ENCODE measurements around the gene RNF213. TPM values are rescaled to one million over a fixed set of nuclear protein-coding genes. Genes with fewer than 3 reads are reported as not detected.

Gene RNF213
- total and polyA plus RNA-seq, 10 donors = 36.7 to 481 (median 337) TPM

DNA sequence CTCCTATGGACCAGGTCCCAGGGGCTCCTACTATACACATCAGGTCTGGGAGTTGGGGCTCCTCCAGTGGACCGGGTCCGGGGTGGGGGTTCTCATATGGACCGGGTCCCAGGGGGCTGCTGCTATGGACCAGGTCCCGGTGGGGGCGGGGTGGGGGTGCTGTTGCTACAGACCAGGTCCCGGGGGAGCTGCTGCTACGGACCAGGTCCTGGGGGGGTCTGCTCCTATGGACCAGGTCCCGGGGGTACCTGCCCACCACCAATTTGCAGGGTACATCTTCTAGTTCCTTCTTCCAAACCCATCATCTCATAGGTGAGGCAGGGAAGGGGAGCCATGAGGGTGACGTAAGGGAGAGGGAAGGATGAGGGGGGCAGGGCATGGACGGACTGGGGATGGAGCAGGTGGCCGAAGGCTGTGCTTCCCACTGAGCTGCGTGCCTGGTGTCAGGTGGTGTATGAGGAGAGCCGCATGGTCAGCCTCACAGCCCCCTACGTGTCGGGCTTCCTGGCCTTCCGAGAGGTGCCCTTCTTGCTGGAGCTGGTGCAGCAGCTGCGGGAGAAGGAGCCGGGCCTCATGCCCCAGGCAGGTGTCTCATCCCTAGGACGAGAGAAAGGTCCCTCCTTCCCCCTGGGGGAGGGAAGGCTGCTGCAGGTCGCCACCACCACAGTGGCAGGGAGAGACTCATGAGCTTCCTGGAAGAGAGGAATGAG is 160.9 kb downstream of the RNF213 start:
- intact Hi-C loops (cut with DNase I; ENCODE audit: low total_unique reads) = loop anchor here (10.0 kb wide), 1 partner anchor 153 kb away; no protein-coding TSS in a partner anchor
- H3K4me1 ChIP-seq = peaks cover under 1 to 57% (median 32%) of the 10 kb centered on the region in 6 donors
- peak; percentile 71 for DNase-seq
- 83 to 89% (median 85%) methylated on average over 15 to 20 of the region's 20 CpGs for WGBS, 5 donors
- no peaks in the 10 kb centered on the region for H3K9me3 ChIP-seq
- no peak overlapping the region for H3K4me3 ChIP-seq
- no peak overlapping the region for H3K27ac ChIP-seq
- TF ChIP-seq POLR2AphosphoS5 (IDR thresholded peaks at IDR 0.05) (no peak), POLR2A (IDR thresholded peaks at IDR 0.05) (no peak)
- TF ChIP-seq, protein P1, sequence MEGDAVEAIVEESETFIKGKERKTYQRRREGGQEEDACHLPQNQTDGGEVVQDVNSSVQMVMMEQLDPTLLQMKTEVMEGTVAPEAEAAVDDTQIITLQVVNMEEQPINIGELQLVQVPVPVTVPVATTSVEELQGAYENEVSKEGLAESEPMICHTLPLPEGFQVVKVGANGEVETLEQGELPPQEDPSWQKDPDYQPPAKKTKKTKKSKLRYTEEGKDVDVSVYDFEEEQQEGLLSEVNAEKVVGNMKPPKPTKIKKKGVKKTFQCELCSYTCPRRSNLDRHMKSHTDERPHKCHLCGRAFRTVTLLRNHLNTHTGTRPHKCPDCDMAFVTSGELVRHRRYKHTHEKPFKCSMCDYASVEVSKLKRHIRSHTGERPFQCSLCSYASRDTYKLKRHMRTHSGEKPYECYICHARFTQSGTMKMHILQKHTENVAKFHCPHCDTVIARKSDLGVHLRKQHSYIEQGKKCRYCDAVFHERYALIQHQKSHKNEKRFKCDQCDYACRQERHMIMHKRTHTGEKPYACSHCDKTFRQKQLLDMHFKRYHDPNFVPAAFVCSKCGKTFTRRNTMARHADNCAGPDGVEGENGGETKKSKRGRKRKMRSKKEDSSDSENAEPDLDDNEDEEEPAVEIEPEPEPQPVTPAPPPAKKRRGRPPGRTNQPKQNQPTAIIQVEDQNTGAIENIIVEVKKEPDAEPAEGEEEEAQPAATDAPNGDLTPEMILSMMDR (IDR thresholded peaks at IDR 0.05 in 8 of 11, conservative IDR thresholded peaks at IDR 0.05 in 3 of 11) = no peak
- peaks cover 0 to 36% (median 12%) of the 10 kb centered on the region in 6 donors for H3K36me3 ChIP-seq
- H3K27me3 ChIP-seq (replicated peaks in 1 of 7) = no peaks in the 10 kb centered on the region

DNA sequence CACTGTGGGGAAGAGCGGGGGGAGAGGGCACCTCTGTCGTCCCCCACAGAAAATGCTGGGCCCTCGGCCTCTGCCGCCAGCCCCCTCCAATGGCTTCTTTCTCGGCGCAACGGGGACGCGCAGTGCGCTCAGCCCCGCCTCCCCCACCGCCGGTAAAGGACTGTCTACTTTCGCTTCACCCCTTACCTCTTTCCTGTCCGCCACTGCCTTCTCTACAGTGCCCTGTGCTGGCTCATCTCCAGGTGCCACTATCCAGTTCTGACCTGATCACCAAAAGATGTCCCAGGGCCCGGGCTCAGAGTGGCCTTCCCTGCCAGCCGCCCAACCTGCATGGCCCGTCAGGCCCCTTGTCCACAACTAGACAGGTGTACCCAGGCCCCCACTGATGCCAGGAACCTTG is 161.6 kb downstream of the RNF213 start:
- peaks cover 7 to 57% (median 33%) of the 10 kb centered on the region in 6 donors for H3K4me1 ChIP-seq
- H3K4me3 ChIP-seq = no peak overlapping the region
- WGBS, 5 donors = 86 to 94% (median 86%) methylated on average over 17 to 18 of the region's 18 CpGs
- no peaks in the 10 kb centered on the region for H3K9me3 ChIP-seq
- H3K27me3 ChIP-seq (replicated peaks in 1 of 7) = no peaks in the 10 kb centered on the region
- H3K27ac ChIP-seq = peak overlapping the region in 3 of 8 donors; percentile 32 to 67 (median 35)
- TF ChIP-seq, protein P1 (IDR thresholded peaks at IDR 0.05 in 8 of 11, conservative IDR thresholded peaks at IDR 0.05 in 3 of 11) = no peak
- TF ChIP-seq POLR2AphosphoS5 (IDR thresholded peaks at IDR 0.05) = peak in 1 of 3 donors; percentile 16
- no peak for TF ChIP-seq POLR2A (IDR thresholded peaks at IDR 0.05)
- peak; percentile 65 for DNase-seq
- intact Hi-C loops (cut with DNase I; ENCODE audit: low total_unique reads) = loop anchor here (10.0 kb wide), 1 partner anchor 153 kb away; no protein-coding TSS in a partner anchor
- peaks cover 0 to 32% (median 12%) of the 10 kb centered on the region in 6 donors for H3K36me3 ChIP-seq

DNA sequence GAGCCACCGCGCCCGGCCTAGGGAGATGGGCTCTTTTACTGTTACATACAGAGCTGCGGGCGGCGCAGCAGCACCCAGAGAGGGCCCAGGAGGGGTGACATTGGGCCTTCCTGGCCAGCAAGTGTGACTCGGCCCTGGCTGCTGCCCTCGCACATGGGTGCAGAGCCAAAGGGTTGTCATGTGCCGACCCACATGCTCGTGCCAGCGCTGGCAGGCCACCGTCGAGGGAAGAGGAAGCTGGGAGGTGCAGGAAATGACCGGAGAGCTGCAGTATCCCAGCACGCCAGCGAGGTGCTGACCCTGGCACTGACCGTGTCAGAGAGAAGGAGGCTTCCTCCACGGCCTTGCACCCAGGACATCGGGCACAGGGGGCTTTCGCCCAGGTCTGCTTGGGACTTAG is 162.3 kb downstream of the RNF213 start:
- Histone ChIP-seq H3K4me1 (peaks cover 7 to 54% (median 31%) of the 10 kb centered on the region in 6 donors), H3K9me3 (no peaks in the 10 kb centered on the region), H3K4me3 (no peak overlapping the region), H3K27me3 (replicated peaks in 1 of 7) (no peaks in the 10 kb centered on the region), H3K27ac (peak overlapping the region in 6 of 8 donors; percentile 29 to 67 (median 40)), H3K36me3 (peaks cover 0 to 25% (median 7%) of the 10 kb centered on the region in 6 donors)
- WGBS, 5 donors = 57 to 70% (median 63%) methylated on average over 15 to 20 of the region's 20 CpGs
- intact Hi-C loops (cut with DNase I; ENCODE audit: low total_unique reads) = loop anchor here (10.0 kb wide), 1 partner anchor 152 kb away; no protein-coding TSS in a partner anchor
- peak; percentile 80 to 90 (median 86) for TF ChIP-seq POLR2AphosphoS5 (IDR thresholded peaks at IDR 0.05)
- TF ChIP-seq, protein P1 (IDR thresholded peaks at IDR 0.05 in 8 of 11, conservative IDR thresholded peaks at IDR 0.05 in 3 of 11) = no peak
- DNase-seq = peak; percentile 86
